HTR-8/SVneo (cell line): Measurements from ENCODE around the gene RIPK3.

ENCODE experiments used
- DNase-seq: peaks from one replicate; pipeline ENCODE4 v3.0.0; 2011; ENCODE audit warnings: low spot score, mixed read lengths; ENCODE audit not compliant: insufficient read length
- FAIRE-seq: peaks from 2 replicates; lab custom pipeline; 2011; peaks lifted over from hg19 to GRCh38; lab: Jason Lieb, UNC

Gene RIPK3

DNA sequence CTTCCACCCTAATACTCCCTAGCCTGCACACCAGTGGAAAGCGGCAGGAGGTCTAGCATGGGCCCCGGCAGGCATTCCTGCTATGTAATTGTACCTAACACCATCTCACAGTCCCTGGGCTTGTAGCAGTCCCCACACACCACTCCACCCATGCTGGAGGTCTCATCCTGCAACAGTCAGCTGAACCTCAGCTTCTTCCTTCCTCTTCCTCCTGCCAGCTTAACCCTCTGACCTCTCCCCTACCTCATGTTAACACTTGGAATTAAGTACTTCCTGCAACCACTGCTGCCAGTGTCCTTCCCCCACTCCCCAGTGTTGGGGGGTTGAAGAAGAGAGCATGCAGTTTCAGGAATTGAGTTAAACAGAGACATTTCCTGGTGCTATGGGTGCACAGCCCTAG, 12.5 kb downstream of the RIPK3 start:
- FAIRE-seq (no peak), DNase-seq (no peak)

GRCh38 chr14:24325963-24326362, 13.8 kb downstream of the RIPK3 start:
- no peak for FAIRE-seq
- DNase-seq, result no peak

GRCh38 chr14:24325041-24325530, 14.7 kb downstream of the RIPK3 start:
- FAIRE-seq (no peak), DNase-seq (no peak)

- FAIRE-seq, result no peak
- no peak for DNase-seq
Observed at GRCh38 chr14:24324024-24324423, 15.8 kb downstream of the RIPK3 start.

- no peak for DNase-seq
- no peak for FAIRE-seq
Observed at GRCh38 chr14:24323341-24323740, 16.4 kb downstream of the RIPK3 start.

DNA sequence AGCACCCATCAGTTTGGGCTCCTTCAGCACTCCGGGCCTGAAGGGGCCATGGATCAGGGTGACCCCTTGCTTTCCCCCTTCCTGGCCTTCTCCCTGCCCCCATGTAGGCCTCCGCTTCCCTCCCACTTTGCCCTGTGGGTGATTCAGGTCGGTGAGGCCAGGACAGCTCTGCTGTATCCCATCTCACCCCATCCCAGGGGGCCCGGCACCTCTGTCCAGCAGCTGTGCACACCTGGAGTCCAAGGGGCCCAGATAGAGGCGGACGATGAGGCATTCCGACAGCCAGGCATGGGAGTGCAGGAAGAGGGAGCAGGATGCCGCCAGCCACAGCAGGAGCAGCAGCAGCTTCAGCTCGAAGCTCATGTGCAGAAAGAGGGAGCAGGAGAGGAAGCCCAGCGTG, 17.1 kb downstream of the RIPK3 start:
- no peak for DNase-seq
- FAIRE-seq, result no peak

GRCh38 chr14:24321212-24321975, 18.4 kb downstream of the RIPK3 start:
- no peak for DNase-seq
- no peak for FAIRE-seq

DNA sequence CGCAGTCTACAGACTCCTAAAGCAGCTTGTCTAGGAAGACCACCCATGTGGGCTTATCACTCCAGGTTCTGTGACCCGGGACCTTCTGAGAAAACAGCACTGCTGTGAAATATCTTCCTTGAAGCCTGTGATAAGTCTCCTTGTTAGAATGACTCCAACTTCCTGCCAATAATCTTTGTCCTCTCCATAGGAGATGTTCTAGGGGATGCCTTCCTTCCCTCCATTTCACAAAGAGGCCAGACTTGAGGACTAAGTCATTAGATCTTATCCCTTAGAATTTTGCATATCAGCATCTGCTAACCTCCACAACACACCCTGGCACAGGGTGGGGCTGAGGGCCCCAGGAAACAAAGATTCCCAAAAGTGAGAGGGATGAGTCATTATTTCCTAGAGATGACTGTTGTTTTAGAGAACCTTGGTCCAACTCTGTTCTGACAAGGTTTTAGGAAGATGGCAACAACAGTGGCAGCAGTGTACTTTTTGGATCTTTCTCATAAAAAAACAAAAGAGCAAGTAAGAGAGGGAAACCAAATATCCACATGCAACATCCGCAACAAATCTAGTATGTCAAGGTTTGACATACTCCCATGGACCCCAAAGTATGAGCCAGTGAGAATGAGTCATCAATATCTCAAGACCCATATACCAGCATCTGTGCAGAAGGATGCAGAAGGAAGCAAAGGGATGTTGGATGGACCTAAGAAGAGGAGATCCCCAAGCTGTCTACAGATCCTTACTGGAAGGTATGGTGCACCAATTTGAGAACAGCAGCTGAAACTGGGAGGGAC, 22.5 kb downstream of the RIPK3 start:
- FAIRE-seq (no peak), DNase-seq (no peak)

- DNase-seq (no peak), FAIRE-seq (no peak)
Observed at GRCh38 chr14:24316597-24316950, 23.2 kb downstream of the RIPK3 start.

DNA sequence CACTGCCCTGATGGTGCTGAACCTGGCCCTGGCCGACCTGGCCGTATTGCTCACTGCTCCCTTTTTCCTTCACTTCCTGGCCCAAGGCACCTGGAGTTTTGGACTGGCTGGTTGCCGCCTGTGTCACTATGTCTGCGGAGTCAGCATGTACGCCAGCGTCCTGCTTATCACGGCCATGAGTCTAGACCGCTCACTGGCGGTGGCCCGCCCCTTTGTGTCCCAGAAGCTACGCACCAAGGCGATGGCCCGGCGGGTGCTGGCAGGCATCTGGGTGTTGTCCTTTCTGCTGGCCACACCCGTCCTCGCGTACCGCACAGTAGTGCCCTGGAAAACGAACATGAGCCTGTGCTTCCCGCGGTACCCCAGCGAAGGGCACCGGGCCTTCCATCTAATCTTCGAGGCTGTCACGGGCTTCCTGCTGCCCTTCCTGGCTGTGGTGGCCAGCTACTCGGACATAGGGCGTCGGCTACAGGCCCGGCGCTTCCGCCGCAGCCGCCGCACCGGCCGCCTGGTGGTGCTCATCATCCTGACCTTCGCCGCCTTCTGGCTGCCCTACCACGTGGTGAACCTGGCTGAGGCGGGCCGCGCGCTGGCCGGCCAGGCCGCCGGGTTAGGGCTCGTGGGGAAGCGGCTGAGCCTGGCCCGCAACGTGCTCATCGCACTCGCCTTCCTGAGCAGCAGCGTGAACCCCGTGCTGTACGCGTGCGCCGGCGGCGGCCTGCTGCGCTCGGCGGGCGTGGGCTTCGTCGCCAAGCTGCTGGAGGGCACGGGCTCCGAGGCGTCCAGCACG, 23.8 kb downstream of the RIPK3 start:
- DNase-seq (no peak), FAIRE-seq (no peak)

DNA sequence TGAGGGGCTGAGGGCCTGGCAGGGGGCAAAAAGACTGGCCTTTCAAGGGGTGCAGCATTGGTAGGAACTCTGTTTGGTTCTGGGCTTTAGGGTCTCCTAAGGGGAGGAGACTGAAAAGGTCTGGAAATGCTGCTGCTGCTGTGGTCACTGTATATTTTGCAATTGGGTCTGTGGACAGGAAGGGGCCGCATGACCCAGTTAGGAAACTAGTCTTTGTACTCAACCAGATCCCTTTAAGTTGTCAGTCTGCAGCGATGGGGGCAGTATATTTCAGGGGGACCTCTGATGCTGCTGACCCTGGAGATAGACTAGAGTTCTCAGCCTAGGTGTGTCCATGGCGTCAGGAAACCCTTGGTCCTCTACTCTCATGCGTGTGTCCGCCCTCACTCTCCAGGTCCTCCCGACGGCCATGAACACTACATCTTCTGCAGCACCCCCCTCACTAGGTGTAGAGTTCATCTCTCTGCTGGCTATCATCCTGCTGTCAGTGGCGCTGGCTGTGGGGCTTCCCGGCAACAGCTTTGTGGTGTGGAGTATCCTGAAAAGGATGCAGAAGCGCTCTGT, 24.5 kb downstream of the RIPK3 start:
- no peak for DNase-seq

GRCh38 chr14:24314377-24315193, 25.2 kb downstream of the RIPK3 start:
- no peak for FAIRE-seq
- DNase-seq, result no peak

More for the DNA sequence above, 24.5 kb downstream of the RIPK3 start:
- FAIRE-seq, result no peak

DNA sequence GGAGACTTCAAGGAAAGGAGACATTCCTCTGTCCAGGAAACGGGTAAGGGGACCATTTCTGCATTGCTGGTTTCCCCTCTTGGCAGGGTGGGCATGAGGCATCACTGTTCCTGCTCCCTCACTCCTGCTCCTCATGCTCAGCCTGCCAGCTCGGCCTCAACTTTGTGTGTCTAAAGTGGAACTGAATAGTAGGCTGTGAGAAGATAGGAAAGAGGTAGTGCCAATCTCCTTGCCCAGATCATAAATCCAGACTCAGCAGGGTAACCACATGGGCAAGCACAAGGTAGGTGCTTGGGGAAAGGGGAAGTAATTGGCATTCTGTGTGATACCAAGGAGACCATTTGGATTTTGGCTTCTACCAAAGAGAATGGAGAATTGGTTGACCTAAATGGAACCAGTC, 25.9 kb downstream of the RIPK3 start:
- no peak for FAIRE-seq
- no peak for DNase-seq

- FAIRE-seq, result no peak
Observed at GRCh38 chr14:24312736-24313507, 26.9 kb downstream of the RIPK3 start.

GRCh38 chr14:24311837-24312615, 27.8 kb downstream of the RIPK3 start:
- FAIRE-seq (no peak), DNase-seq (no peak)

More at GRCh38 chr14:24312736-24313507, 26.9 kb downstream of the RIPK3 start:
- DNase-seq, result no peak

- DNase-seq (no peak), FAIRE-seq (no peak)
Observed at GRCh38 chr14:24310646-24311604, 28.9 kb downstream of the RIPK3 start, which contains the start of gene LTB4R. Gene LTB4R, plus strand, starts transcription at chr14:24311502. Its CDS starts 4,150 bp downstream, at chr14:24315652.

DNA sequence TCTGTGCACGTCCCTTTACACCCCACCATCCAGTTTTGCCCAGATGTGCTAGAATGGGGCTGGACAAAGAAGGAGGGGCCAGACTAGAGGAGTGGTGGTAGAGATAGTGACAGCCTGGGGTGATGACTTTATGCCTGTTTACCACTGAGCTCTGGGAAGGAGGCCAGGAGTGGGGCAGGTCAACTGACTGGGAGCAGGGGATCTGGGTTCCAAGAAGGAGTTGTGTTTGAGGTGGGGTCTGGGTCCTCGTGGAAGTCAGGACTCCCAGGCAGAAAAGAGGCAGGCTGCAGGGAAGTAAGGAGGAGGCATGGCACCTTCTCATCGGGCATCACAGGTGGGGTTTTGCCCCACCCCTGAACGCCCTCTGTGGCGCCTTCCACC, 29.5 kb downstream of the RIPK3 start:
- DNase-seq (no peak), FAIRE-seq (no peak)
